HG02870 (cell line): ENCODE measurements around the gene TIMELESS.
"Not testable (repeated sequence)": the region's sequence is repeated elsewhere in the genome, so short reads cannot be mapped to it uniquely, and the experiment has no call there.

Source experiments
- ATAC-seq: cut with Tn5 transposase; IDR thresholded peaks from one replicate; pipeline ENCODE4 v1.9.1; 2021; ENCODE audit warnings: mild to moderate bottlenecking, moderate library complexity; ENCODE audit not compliant: unreplicated experiment

TIMELESS gene

GRCh38 chr12:56411781-56412639, 37.2 kb downstream of the TIMELESS start:
- ATAC-seq: no peak

GRCh38 chr12:56410768-56411167, 38.5 kb downstream of the TIMELESS start:
- ATAC-seq: no peak

DNA sequence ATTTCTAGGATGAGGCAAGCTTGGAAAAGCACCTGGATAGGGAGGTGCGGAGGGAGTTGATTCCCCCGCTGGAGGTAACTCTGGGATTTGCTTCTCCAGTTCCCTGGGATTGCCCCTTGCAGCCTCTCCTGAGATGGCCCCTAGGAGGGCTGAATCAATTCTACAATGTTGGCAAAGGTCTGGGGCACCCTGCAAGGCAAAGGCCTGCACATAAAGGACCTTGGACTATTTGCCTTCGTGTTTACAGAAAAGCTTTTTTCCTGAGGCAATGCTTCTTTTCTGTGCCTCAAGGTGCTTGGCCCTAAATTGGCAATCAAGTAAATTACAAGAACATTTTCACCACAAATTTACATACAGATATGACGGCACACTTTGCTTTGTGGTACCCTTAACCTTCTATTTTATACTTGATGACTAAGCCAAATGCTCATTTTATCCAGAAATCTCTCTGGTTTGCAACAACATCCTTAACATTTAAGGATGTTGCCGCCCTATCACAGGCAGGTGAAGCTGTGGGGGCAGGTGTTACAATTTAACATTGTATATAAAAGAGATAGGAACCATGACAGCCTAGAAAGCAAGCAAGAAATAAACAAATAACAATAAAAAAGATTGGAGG, 40.3 kb downstream of the TIMELESS start:
- ATAC-seq: no peak

DNA sequence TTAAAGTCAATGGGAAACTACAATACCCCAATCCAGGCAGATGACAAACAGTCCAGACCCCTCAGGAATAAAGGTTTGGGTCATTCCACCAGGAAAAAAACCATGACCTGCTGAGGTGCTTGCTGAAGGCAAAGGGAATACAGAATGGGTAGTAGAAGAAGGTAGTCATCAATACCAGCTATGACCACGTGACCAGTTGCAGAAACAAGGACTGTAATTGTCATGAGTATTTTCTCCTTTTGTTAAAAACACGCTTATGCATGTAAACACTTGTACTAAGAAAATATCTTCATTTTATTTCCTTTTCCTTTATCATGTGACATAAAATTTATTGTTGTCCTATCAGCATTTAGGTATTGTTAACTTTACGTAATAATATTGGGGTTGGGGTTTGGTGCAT, 45.0 kb downstream of the TIMELESS start:
- ATAC-seq: not testable (repeated sequence)

- ATAC-seq: not testable (repeated sequence)
Observed at GRCh38 chr12:56401612-56402011, 47.6 kb downstream of the TIMELESS start.

DNA sequence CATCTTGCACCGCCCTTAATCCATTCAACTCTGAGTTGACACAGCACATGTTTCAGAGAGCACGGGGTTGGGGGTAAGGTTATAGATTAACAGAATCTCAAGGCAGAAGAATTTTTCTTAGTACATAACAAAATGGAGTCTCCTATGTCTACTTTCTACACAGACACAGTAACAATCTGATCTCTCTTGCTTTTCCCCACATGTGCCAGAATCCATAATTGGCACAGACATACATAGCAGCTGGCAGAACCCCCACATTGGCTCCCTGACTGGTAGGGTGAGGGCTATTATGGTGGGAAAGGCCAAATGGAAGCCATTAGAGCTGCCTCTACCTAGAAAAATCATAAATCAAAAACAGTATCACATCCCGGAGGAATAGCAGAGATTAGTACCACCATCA, 48.1 kb downstream of the TIMELESS start:
- not testable (repeated sequence) for ATAC-seq

DNA sequence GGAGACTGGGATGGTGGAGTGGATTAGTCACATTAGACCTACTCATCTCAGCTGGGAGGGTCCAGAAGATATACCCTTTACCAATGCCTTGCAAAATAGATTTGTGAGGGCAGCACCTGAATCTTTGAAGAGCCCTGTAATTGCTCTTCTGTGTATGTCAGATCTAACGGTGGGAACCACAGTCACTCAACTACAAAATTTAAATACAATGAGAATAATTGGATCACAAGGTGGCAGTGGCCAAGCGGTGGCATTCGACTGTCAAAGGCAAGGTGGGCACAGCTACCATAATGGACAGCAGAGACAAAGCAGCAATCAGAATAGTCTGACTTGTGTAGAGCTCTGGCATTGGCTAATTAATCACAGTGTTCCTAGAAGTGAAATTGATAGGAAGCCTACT, 49.8 kb downstream of the TIMELESS start:
- not testable (repeated sequence) for ATAC-seq

DNA sequence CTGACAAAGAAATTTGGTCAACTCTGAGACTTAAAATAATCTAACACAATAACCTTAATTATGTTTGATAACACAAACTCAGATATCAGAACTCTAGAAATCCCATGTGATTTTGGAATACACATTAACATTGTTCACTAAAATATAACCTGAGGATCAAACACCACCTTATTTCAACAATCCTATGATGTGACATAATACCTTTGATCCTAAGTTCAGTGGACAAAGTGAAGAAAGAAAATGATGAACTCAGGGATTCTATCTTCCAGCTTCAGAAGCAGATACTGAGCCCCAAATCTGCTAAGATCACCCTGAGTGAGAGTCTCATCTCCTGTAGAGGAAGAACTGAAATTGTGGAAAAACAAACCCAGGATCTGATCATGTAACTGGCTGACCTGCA, 50.9 kb downstream of the TIMELESS start:
- ATAC-seq: no peak

GRCh38 chr12:56392331-56392730, 56.9 kb downstream of the TIMELESS start:
- ATAC-seq: no peak

GRCh38 chr12:56391721-56392120, 57.5 kb downstream of the TIMELESS start:
- no peak for ATAC-seq

DNA sequence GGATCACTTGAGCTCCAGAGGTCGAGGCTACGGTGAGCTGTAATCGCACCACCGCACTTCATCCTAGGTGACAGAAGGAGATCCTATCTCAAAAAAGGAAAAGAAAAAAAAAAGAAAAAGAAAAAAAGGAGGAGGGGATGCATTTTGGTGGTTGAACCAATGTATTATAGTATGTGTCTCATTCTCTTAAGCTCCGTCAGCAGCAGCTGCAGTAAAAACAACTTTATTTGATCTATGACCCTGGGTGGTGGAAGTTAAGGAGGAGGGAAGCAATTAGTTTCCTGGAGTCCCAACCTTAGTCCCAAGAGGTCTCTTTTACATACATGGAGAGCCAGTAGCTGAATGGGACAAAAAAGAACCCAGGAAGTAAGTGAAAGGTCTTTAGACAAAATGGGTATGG, 59.8 kb downstream of the TIMELESS start:
- no peak for ATAC-seq

DNA sequence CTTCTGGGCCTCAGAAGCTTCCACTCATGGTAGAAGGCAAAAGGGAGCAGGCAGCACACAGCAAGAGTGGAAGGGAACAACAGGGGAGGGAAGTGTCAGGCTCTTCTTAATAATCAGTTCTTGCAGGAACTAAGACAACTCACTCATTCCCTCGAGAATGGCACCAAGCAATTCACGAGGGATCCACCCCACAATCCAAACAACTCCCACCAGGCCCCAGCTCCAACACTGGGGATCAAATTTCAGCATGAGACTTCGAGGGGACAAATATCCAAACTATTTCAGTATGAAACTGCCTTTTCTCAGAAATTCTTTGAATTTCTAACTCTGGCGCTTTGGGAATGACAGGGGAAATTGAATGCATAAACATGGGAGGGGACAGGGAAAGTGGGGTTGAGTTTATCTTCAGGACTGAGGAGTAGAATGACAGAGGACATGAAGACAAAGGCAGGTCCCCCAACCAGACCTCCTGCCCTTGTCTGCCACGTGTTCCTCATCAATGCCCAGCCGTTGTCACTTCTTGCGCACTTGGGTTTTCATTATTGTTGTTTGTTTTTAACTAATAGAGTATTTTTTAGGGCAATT, 62.0 kb downstream of the TIMELESS start:
- ATAC-seq: no peak

DNA sequence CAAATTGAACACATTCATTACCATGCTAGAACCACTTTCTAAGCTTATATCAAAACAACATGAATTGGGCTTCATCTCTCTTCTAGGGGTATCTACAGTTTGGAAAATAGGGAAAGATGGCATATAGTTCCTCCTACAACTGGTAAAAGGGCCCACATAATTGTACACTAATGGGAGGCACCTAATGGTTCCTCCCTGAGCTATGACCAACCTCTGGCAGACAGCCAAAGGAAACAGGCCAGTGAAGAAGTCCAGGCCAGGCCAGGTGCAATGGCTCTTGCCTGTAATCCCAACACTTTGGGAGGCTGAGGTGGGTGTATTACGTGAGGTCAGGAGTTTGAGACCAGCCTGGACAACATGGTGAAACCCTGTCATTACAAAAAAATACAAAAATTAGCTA, 63.4 kb downstream of the TIMELESS start:
- no peak for ATAC-seq

GRCh38 chr12:56382611-56383010, 66.6 kb downstream of the TIMELESS start:
- ATAC-seq: no peak

DNA sequence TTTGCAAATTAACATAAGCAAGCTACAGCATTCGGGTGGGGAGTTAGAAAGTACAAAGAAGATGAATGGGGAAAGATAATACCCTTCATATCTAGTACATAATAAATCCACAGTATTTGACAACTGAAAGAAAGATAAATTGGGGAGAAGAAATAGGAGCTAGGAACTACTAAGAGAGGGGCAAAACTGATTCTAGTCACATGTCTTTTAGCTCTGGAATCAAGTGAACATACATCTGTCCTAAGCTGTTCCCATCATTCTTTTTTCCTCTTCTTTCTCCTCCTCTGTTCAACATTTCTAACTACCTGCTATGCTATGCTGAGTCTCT, 71.3 kb downstream of the TIMELESS start:
- no peak for ATAC-seq

- no peak for ATAC-seq
Observed at GRCh38 chr12:56377310-56377988, 71.8 kb downstream of the TIMELESS start.

DNA sequence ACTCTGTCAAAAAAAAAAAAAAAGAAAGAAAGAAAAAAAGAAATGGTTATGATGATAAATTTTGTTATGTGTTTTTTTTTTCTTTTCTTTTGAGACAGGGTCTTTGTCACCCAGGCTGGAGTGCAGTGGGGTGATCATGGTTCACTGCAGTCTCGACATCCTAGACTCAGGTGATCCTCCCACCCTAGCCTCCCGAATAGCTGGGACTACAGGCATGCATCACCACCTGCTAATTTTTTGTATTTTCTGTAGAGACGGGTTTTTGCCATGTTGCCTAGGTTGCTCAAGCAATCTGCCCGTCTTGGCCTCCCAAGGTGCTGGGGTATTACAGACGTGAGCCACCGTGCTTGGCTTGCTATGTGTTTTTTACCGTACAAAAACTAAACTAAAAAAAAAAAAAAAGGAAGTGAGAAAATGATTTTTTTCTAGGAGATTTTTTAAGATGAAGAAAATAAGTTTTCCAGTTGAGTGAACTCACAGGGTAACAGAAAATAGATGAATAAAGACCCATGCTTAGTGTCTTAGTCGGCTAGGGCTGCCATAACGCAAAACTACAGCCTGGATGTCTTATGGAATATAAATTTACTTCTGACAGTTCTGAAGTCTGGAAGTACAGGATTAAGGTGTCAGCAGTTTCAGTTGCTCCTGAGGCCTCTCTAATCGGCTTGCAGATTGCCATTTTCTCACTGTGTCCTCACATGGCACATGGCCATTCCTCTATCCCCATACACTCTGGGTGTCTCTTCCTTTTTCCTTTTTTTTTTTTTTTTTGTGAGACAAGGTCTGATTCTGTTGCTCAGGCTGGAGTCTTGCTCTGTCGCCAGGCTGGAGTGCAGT, 73.4 kb downstream of the TIMELESS start:
- no peak for ATAC-seq

DNA sequence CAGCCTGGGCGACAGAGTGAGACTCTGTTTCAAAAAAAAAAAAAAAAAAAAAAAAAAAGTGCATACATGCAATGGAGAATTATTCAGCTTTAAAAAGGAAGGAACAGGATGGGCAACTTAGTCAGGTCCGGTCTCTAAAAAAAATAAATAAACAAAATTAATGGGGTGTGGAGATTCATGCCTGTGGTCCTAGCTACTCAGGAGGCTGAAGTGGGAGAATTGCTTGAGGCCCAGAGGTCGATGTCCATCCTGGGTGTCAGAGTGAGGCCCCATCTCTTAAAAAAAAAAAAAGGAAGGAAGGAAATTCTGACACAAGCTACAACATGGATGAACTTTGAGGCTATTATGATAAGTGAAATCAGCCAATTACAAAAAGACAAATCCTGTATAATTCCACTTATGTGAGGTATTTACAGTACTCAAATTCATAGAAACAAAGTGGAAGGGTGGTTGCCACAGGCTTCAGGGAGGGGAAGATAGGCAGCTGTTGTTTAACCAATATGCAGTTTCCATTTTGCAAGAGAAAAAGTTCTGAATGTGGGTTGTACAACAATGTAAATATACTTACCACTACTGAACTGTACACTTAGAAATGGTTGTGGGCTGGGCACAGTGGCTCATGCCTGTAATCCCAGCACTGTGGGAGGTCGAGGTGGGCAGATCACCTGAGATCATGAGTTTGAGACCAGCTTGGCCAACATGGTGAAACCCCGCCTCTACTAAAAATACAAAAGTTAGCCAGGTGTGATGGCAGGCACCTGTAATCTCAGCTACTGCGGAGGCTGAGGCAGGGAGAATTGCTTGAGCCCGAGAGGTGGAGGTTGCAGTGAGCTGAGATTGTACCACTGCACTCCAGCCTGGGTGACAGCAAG, 74.3 kb downstream of the TIMELESS start:
- ATAC-seq: no peak

DNA sequence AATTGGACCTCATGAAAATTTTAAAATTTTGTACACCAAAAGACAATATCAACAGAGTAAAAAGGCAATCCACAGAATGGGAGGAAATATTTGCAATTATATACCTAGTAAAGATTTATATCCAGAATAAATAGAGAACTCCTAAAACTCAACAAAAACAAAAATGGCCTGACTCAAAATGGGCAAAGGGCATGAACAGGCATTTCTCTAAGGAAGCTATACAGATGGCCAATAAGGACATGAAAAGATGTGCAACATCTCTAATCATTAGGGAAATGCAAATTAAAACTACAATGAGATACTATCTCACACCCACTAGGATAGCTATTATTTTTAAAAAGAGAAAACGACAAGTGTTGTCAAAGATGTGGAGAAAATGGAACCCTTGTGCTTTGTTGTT, 75.7 kb downstream of the TIMELESS start:
- no peak for ATAC-seq

DNA sequence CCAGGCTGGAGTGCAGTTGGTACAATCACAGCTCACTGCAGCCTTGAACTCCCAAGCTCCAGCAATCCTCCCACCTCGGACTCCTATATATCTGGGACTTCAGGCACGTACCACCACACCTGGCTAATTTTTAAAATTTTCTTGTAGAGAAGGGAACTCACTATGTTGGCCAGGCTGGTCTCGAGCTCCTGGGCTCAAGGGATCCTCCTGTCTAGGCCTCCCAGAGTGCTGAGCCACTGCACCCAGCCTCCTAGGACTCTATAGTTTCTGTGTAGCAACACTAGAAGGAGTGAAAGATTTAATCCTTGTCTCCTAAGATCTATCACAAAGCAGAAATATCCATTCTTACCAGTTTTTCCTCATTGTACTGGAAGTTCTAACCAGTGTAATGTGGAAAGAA, 82.3 kb downstream of the TIMELESS start:
- no peak for ATAC-seq
